ENCODE results near the gene HDAC8.
"Not testable (repeated sequence)": the region's sequence is repeated elsewhere in the genome, so short reads cannot be mapped to it uniquely, and the experiment has no call there.

HDAC8 gene

GRCh38 chrX:72532366-72532765 lies 40.3 kb downstream of the HDAC8 start:
- no peak for DNase-seq

- no peak for DNase-seq
These were observed 45.8 kb downstream of the HDAC8 start for GRCh38 chrX:72526534-72527508.

- DNase-seq: no peak
These were observed 73.9 kb downstream of the HDAC8 start for GRCh38 chrX:72498782-72499181.

GRCh38 chrX:72495046-72495445 lies 77.6 kb downstream of the HDAC8 start:
- DNase-seq: no peak

- no peak for DNase-seq
These were observed 80.1 kb downstream of the HDAC8 start for GRCh38 chrX:72492499-72492898.

GRCh38 chrX:72490221-72490620 lies 82.4 kb downstream of the HDAC8 start:
- DNase-seq: not testable (repeated sequence)

- DNase-seq: no peak
These were observed 85.0 kb downstream of the HDAC8 start for GRCh38 chrX:72487661-72488060.

- DNase-seq: no peak
These were observed 93.0 kb downstream of the HDAC8 start for GRCh38 chrX:72479324-72480274.

GRCh38 chrX:72478853-72479252 lies 93.8 kb downstream of the HDAC8 start:
- no peak for DNase-seq

- no peak for DNase-seq
These were observed 94.3 kb downstream of the HDAC8 start for GRCh38 chrX:72478351-72478750.

GRCh38 chrX:72477781-72478181 lies 94.9 kb downstream of the HDAC8 start:
- DNase-seq: no peak

- DNase-seq: no peak
These were observed 95.3 kb downstream of the HDAC8 start for GRCh38 chrX:72477376-72477775.

- DNase-seq: no peak
These were observed 96.5 kb downstream of the HDAC8 start for GRCh38 chrX:72475952-72476668.

GRCh38 chrX:72475338-72475737 lies 97.3 kb downstream of the HDAC8 start:
- DNase-seq: no peak

GRCh38 chrX:72470532-72471223 lies 102.0 kb downstream of the HDAC8 start:
- DNase-seq: no peak

- DNase-seq: no peak
These were observed 102.5 kb downstream of the HDAC8 start for GRCh38 chrX:72470117-72470516.

- no peak for DNase-seq
These were observed 104.0 kb downstream of the HDAC8 start for GRCh38 chrX:72468607-72469006.

- no peak for DNase-seq
These were observed 105.5 kb downstream of the HDAC8 start for GRCh38 chrX:72467135-72467534.

- no peak for DNase-seq
These were observed 106.2 kb downstream of the HDAC8 start for GRCh38 chrX:72466493-72466892.

- DNase-seq: no peak
These were observed 106.8 kb downstream of the HDAC8 start for GRCh38 chrX:72465889-72466288.

- no peak for DNase-seq
These were observed 110.9 kb downstream of the HDAC8 start for GRCh38 chrX:72461766-72462165.

GRCh38 chrX:72461288-72461687 lies 111.4 kb downstream of the HDAC8 start:
- no peak for DNase-seq

Measured in activated effector memory CD4-positive, alpha-beta T cell treated with Interleukin-2 at 50 U/mL for 16 hours (primary cell).